ENCODE data around the gene PXYLP1.

Gene PXYLP1

GRCh38 chr3:141280690-141281089, 49.1 kb downstream of the PXYLP1 start:
- DNase-seq (ENCODE audit: low read depth) = no peak
- H3K4me3 ChIP-seq (ENCODE audit: low read depth, low read length) = no peak overlapping the region
- TF ChIP-seq, protein P1, sequence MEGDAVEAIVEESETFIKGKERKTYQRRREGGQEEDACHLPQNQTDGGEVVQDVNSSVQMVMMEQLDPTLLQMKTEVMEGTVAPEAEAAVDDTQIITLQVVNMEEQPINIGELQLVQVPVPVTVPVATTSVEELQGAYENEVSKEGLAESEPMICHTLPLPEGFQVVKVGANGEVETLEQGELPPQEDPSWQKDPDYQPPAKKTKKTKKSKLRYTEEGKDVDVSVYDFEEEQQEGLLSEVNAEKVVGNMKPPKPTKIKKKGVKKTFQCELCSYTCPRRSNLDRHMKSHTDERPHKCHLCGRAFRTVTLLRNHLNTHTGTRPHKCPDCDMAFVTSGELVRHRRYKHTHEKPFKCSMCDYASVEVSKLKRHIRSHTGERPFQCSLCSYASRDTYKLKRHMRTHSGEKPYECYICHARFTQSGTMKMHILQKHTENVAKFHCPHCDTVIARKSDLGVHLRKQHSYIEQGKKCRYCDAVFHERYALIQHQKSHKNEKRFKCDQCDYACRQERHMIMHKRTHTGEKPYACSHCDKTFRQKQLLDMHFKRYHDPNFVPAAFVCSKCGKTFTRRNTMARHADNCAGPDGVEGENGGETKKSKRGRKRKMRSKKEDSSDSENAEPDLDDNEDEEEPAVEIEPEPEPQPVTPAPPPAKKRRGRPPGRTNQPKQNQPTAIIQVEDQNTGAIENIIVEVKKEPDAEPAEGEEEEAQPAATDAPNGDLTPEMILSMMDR (IDR thresholded peaks at IDR 0.05; ENCODE audit: control insufficient read depth, extremely low read depth, insufficient read depth) = no peak

DNA sequence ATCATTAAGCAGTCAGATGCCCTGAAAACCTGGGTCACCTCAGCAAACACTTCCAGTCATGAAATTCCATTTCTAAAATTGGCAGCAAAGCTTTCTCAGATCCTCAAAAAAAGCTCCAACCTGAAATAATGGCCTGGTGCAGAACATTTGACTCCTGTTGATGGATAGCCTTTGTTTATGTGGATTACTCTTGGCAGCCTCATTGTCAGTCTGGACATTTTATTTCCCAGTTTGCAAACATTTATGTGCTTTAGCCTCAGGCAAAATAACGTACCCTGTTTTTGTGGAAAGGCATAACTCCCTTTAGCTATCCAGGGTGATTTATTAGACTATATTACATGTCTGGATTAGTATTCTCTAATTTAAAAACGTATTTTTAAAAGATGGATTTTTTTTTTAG, 53.9 kb downstream of the PXYLP1 start:
- DNase-seq (ENCODE audit: low read depth) = peak; percentile 40
- TF ChIP-seq, protein P1 (IDR thresholded peaks at IDR 0.05; ENCODE audit: control insufficient read depth, extremely low read depth, insufficient read depth) = no peak
- H3K4me3 ChIP-seq (ENCODE audit: low read depth, low read length) = no peak overlapping the region

DNA sequence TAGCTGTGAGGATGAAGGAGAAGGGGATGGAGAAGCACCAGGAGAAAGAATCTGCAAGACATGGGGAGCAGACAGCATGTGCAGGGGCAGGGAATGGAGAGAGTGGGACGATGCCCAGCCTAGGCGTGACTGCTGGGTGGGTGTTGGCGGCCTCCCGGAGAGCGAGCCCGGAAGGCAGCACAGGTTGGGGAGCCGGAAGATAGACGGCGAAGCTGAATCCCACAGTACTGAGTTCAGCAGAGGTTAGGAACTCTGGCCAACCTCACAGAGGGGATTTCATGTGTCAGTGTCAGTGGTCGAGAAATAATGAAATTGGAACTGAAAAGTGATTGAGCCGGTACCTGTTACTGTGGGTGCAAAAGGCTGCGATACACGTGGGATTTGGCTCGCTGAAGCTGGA, 55.2 kb downstream of the PXYLP1 start:
- no peak overlapping the region for H3K4me3 ChIP-seq (ENCODE audit: low read depth, low read length)

GRCh38 chr3:141287326-141287725, 55.7 kb downstream of the PXYLP1 start:
- TF ChIP-seq, protein P1 (IDR thresholded peaks at IDR 0.05; ENCODE audit: control insufficient read depth, extremely low read depth, insufficient read depth) = no peak
- H3K4me3 ChIP-seq (ENCODE audit: low read depth, low read length) = no peak overlapping the region
- no peak for DNase-seq (ENCODE audit: low read depth)

More for the DNA sequence above, 55.2 kb downstream of the PXYLP1 start:
- TF ChIP-seq, protein P1 (IDR thresholded peaks at IDR 0.05; ENCODE audit: control insufficient read depth, extremely low read depth, insufficient read depth) = no peak
- DNase-seq (ENCODE audit: low read depth) = no peak

DNA sequence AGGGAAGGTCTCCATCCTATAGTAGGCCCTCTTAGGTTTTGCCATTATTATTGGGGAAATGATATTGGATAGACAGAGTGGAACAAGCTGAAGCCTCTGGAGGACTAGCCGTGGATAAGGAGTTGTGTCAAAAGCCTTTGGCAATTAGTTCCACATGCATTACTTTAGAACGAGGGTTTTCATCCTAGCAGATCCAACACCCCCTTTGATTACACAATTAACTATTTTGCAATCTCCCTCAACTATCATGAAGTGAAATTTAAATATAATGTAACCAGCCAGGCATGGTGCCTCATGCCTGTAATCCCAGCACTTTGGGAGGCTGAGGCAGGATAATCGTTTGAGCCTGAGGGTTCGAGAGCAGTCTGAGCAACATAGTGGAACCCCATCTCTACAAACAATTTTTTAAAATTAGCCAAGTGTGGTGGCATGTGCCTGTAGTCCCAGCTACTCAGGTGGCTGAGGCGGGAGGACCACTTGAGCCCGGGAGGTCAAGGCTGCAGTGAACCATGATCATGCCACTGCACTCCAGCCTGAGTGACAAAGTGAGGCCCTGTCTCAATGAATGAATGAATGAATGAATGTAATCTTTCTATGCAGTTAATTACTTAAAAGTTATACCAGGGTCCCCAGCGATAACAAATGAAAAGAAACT, 56.8 kb downstream of the PXYLP1 start:
- no peak overlapping the region for H3K4me3 ChIP-seq (ENCODE audit: low read depth, low read length)
- no peak for DNase-seq (ENCODE audit: low read depth)
- TF ChIP-seq, protein P1 (IDR thresholded peaks at IDR 0.05; ENCODE audit: control insufficient read depth, extremely low read depth, insufficient read depth) = no peak

DNA sequence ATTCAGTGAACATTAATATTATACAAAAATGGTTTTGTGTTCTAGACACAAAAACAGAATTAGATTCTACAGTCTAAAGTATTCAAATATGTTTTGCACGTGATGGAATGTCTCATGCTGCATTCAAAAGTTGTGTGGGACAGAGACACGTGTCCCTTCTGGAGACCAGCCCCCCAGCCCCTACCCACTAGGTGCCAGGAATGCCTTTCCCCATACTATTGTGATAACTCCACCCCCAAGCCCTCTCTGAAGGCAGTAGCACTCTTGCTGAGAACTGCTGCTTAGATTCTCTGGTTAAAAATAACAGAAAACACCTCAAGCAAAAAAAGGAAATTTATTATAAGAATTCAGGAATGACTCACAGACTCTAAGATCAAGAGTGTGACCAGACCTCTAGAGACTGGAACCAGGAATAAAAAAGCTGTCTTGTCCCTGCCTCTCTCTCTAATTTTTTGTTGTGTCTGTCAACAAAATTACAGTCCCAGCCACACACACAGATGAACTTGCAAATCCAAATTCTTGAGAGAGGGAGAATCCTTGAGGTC, 57.7 kb downstream of the PXYLP1 start:
- H3K4me3 ChIP-seq (ENCODE audit: low read depth, low read length) = no peak overlapping the region
- TF ChIP-seq, protein P1 (IDR thresholded peaks at IDR 0.05; ENCODE audit: control insufficient read depth, extremely low read depth, insufficient read depth) = no peak
- DNase-seq (ENCODE audit: low read depth) = no peak
